ENCODE data around the gene CHID1.
A peak's percentile ranks its signal among the peaks of the same experiment; 100 is the strongest.

CHID1 gene

GRCh38 chr11:894575-895201, 15.9 kb downstream of the CHID1 start:
- no peaks in the 10 kb centered on the region for H3F3A ChIP-seq (ENCODE audit: low read depth)
- no peaks in the 10 kb centered on the region for H4K20me1 ChIP-seq (ENCODE audit: insufficient read depth, low read length, poor library complexity, severe bottlenecking)
- no peaks in the 10 kb centered on the region for H3K27me3 ChIP-seq (ENCODE audit: insufficient read depth, low read length, poor library complexity, severe bottlenecking)
- no peak overlapping the region for H3K9ac ChIP-seq (ENCODE audit: low read depth, low read length, poor library complexity, severe bottlenecking)
- no peaks in the 10 kb centered on the region for H3K79me2 ChIP-seq (ENCODE audit: insufficient read depth, low read length)
- H2AFZ ChIP-seq (ENCODE audit: low read length) = no peak overlapping the region
- no peaks in the 10 kb centered on the region for H3K9me2 ChIP-seq (replicated peaks; ENCODE audit: low read depth, low read length)
- no peaks in the 10 kb centered on the region for H3K9me3 ChIP-seq (ENCODE audit: insufficient read depth, low read depth, low read length)
- H3K4me3 ChIP-seq (ENCODE audit: low read length, poor library complexity, severe bottlenecking) = no peak overlapping the region
- H3K4me2 ChIP-seq (ENCODE audit: low read depth, low read length, poor library complexity, severe bottlenecking) = no peak overlapping the region
- peaks cover 8% of the 10 kb centered on the region; the same call in 1 of the 2 replicates for H3K36me3 ChIP-seq (ENCODE audit: insufficient read depth, low read length)
- peaks cover 15% of the 10 kb centered on the region for H3K4me1 ChIP-seq (ENCODE audit: insufficient read depth, low read length, poor library complexity, severe bottlenecking)
- TF ChIP-seq EZH2phosphoT487 (IDR thresholded peaks at IDR 0.05; ENCODE audit: borderline replicate concordance) (no peak), CTCF (conservative IDR thresholded peaks at IDR 0.05; ENCODE audit: low read length) (no peak; the same call in 1 of the 2 replicates)

- H3F3A ChIP-seq (ENCODE audit: low read depth) = no peaks in the 10 kb centered on the region
- no peaks in the 10 kb centered on the region for H4K20me1 ChIP-seq (ENCODE audit: insufficient read depth, low read length, poor library complexity, severe bottlenecking)
- no peaks in the 10 kb centered on the region for H3K27me3 ChIP-seq (ENCODE audit: insufficient read depth, low read length, poor library complexity, severe bottlenecking)
- peaks cover 15% of the 10 kb centered on the region for H3K4me1 ChIP-seq (ENCODE audit: insufficient read depth, low read length, poor library complexity, severe bottlenecking)
- H3K4me3 ChIP-seq (ENCODE audit: low read length, poor library complexity, severe bottlenecking) = no peak overlapping the region
- TF ChIP-seq CTCF (conservative IDR thresholded peaks at IDR 0.05; ENCODE audit: low read length) (no peak), EZH2phosphoT487 (IDR thresholded peaks at IDR 0.05; ENCODE audit: borderline replicate concordance) (no peak)
- H3K9me3 ChIP-seq (ENCODE audit: insufficient read depth, low read depth, low read length) = no peaks in the 10 kb centered on the region
- no peak overlapping the region for H3K9ac ChIP-seq (ENCODE audit: low read depth, low read length, poor library complexity, severe bottlenecking)
- no peaks in the 10 kb centered on the region for H3K9me2 ChIP-seq (replicated peaks; ENCODE audit: low read depth, low read length)
- no peak overlapping the region for H2AFZ ChIP-seq (ENCODE audit: low read length)
- H3K79me2 ChIP-seq (ENCODE audit: insufficient read depth, low read length) = no peaks in the 10 kb centered on the region
- no peak overlapping the region for H3K4me2 ChIP-seq (ENCODE audit: low read depth, low read length, poor library complexity, severe bottlenecking)
- H3K36me3 ChIP-seq (ENCODE audit: insufficient read depth, low read length) = no peaks in the 10 kb centered on the region
Observed at GRCh38 chr11:893008-893654, 17.5 kb downstream of the CHID1 start.

GRCh38 chr11:890794-891540, 19.6 kb downstream of the CHID1 start:
- no peak overlapping the region for H3K4me3 ChIP-seq (ENCODE audit: low read length, poor library complexity, severe bottlenecking)
- H3K9me3 ChIP-seq (ENCODE audit: insufficient read depth, low read depth, low read length) = no peaks in the 10 kb centered on the region
- H3K36me3 ChIP-seq (ENCODE audit: insufficient read depth, low read length) = no peaks in the 10 kb centered on the region
- no peaks in the 10 kb centered on the region for H3K27me3 ChIP-seq (ENCODE audit: insufficient read depth, low read length, poor library complexity, severe bottlenecking)
- H3K9me2 ChIP-seq (replicated peaks; ENCODE audit: low read depth, low read length) = no peaks in the 10 kb centered on the region
- H2AFZ ChIP-seq (ENCODE audit: low read length) = no peak overlapping the region
- TF ChIP-seq CTCF (conservative IDR thresholded peaks at IDR 0.05; ENCODE audit: low read length) (no peak), EZH2phosphoT487 (IDR thresholded peaks at IDR 0.05; ENCODE audit: borderline replicate concordance) (no peak)
- peaks cover 15% of the 10 kb centered on the region for H3K4me1 ChIP-seq (ENCODE audit: insufficient read depth, low read length, poor library complexity, severe bottlenecking)
- H3K79me2 ChIP-seq (ENCODE audit: insufficient read depth, low read length) = no peaks in the 10 kb centered on the region
- no peak overlapping the region for H3K9ac ChIP-seq (ENCODE audit: low read depth, low read length, poor library complexity, severe bottlenecking)
- no peaks in the 10 kb centered on the region for H4K20me1 ChIP-seq (ENCODE audit: insufficient read depth, low read length, poor library complexity, severe bottlenecking)
- peak overlapping the region; percentile 27 for H3K4me2 ChIP-seq (ENCODE audit: low read depth, low read length, poor library complexity, severe bottlenecking)
- no peaks in the 10 kb centered on the region for H3F3A ChIP-seq (ENCODE audit: low read depth)
